GM19023 (cell line): ENCODE data around the gene NLGN1.

Experiments
- ATAC-seq: cut with Tn5 transposase; IDR thresholded peaks from one replicate; pipeline ENCODE4 v1.9.1; 2021; ENCODE audit warnings: mild to moderate bottlenecking, moderate library complexity; ENCODE audit not compliant: unreplicated experiment

NLGN1 gene

GRCh38 chr3:174132006-174132405 lies 734.5 kb downstream of the NLGN1 start:
- no peak for ATAC-seq

DNA sequence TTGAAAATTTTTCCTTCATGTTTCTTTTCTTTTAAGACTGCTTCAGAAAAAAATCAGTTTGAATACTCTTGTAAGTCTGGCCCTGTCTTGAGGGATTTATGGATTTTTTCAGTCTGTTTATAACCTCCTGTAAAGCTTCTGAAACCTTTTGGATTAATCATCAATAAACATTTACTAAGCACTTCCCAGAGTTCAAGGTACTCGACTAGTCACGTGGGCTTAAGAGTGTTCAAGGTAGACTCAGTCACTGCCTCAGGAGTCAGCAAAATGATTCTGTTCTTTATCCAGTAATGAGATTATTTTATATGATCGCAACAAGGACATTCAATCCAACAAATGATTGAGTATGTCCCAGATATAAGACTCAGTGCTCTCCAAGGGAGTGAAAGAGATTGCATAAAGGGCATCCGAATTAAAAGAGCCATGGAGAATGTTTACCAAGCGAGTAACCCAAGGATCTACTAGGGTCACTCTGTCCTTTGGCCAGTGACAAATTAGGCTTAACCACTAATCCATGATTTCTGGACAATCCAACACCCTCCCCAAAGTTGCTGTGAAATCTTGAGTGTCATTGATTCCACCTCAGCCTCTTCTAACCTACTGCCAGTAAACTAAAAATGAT lies 735.0 kb downstream of the NLGN1 start:
- no peak for ATAC-seq

DNA sequence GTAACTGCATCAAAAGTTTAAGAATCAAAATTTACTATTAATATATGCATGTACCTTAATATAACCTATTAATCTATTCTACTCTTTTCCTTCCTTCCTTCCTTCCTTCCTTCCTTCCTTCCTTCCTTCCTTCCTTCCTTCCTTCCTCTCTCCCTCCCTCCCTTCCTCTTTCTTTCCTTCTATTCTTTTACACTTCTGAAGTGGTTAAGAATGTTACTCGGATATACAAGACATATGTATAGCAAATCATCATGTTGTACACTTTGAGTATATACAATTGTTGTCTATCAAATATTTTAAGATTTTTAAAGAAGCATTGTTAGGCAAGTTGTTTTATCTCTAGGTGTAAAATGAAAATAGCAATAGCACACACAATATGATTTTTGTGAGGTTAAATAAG lies 748.5 kb downstream of the NLGN1 start:
- ATAC-seq, result no peak

DNA sequence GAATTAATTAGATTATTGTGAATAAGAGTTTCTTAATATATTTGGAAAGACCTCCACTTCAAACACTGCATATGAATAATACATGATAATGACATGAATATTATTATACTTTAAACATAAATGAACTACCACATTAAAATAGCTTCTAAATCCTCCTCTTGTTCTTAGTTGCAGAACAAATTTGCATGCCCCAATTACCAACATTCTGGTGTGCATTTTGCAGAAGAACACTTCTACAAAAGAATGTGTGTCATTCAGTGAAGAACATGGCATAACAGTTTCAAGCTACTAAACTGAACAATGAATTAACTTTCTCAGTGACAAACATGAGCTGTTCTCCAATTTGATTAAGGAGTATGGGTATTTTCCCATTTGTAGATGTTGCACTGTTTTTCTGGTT lies 750.3 kb downstream of the NLGN1 start:
- no peak for ATAC-seq

DNA sequence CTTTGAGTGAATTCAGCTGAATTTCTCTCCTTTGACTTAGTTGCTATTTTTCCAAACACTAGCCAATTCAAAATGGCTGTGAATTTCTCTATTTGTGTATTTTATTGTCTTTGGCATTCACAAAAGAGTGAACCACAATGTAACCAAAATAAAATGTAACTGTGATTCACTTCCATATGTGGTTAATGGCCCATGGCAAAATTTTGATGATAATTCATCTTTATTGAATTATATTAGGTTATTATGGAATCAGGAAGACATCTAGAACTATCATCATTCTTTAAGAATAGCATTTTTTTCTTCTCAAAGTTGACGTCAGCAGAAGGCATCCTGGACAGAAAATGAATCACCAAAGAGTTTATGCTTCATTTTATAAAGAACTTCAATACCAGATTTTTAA lies 756.3 kb downstream of the NLGN1 start:
- no peak for ATAC-seq

DNA sequence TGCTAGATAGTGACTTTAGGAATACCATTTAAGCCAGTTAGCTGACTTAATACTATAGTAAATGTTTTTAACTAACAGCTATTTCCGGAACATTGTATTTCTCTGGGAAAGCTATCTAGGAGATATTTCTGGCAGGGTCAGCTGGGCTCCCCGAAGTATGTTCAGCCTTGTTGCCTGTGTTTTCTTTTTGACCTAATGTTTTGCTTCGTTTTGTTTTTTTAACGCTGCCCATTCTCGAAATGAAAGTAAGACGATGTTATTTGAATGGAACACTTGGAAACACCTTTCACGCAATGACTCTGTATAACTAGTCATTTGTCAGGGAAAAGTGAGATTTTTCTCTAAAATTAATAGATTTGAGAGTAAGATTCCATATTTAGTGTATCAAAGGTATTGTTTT lies 758.7 kb downstream of the NLGN1 start:
- no peak for ATAC-seq

- ATAC-seq, result no peak
Measured at GRCh38 chr3:174158674-174159073, 761.1 kb downstream of the NLGN1 start.

DNA sequence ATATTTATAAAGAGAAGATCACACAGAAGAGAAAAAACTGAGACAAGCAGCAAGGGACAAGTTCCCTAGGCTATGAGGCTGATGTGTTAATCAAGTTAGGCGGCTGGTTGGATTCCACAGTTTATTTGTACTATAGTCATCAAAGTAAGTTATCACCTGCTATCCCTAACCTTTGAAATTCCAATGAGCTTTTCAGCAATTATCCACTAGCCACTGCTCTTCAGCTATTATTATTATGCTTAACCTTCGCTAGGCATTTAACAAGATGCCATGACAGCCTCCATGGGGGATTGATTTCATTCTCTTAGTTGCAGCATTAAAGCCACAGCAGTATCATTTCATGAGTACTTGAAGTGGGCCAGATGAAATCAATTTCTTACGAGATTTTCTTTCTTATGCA lies 762.1 kb downstream of the NLGN1 start:
- ATAC-seq, result no peak

DNA sequence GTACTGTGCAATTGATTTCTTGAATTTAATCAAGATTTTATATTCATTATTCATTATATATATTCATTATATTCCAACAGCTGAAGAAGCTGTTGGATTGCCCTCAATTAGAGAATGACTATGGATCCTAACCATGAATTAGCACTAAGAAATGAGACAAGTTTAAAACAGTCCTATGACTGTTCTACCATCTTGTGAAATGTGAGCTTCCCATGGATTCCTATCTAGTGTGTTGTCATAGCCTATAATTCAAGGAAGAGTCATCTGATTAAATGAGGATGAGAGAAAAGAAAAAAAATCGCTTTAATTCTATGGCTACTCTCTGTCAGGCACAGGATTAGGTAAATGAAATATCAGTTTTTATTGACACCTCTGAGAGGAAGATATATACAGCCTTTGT lies 765.0 kb downstream of the NLGN1 start:
- ATAC-seq, result no peak

DNA sequence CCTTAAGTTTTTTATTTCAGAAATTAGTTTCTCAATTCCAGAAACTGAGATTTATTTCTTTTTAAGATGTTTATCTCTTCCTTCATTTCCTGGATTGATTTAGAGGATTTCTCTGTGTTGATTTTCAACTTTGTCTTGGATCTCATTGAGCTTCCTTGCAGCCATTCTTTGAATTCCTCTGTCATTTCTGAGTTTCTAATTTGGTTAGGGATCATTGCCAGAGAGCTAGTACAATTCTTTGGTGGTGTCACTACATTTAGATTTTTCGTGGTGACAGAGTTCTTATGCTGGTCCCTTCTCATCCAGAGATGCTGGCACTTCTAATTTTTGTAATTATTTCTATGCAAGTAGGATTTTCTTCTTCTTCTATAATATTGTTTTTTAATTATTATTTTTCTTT lies 770.5 kb downstream of the NLGN1 start:
- no peak for ATAC-seq

- ATAC-seq, result no peak
Measured at GRCh38 chr3:174168538-174169254, 771.2 kb downstream of the NLGN1 start.

DNA sequence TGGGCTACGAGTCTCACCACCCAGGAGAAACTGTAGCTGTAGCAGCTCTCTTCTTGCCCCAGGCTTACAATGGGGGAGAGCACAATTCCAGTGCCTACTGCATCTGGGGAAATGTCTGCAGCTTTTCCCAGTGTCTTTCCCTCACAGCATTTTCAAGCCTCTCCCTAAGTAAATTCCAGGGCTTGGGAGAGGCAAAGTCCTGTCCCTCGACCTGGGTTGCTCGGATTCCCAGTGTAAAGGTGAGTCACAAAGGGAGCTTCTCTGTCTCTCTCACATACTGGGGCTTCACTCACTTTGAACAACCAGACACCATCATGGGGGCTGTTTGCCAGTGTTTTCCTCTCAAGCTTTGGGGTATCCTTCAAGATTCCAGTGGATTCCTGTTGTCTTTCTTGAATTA lies 772.2 kb downstream of the NLGN1 start:
- ATAC-seq, result no peak

GRCh38 chr3:174170248-174170647 lies 772.7 kb downstream of the NLGN1 start:
- no peak for ATAC-seq

DNA sequence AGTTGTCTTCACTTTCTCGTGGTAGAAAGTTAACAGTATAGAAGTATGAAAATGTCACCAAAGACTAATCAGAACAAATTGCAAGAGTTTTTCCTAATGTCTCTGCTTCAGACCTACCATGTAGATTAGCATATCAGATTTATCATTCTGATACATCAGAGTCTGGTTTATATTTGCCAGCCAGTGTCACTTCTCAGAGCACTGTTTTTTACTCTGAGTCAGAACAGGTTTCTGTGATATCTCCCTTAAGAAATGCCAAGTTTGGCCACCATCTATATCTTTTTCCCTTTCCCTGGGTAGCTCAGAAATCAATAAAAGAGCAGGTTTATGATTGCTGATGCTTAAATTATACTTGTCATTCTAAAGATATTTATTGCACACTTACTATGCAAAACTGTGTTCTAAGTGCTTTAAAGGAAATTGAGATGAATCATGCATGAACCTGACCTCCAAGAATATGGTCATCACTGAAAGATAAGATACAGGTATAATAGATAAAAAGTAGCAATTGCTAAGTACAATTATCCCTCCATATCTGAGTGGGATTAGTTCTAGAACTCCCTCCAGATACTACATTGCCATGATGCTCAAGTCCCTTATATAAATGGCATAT lies 788.9 kb downstream of the NLGN1 start:
- no peak for ATAC-seq

DNA sequence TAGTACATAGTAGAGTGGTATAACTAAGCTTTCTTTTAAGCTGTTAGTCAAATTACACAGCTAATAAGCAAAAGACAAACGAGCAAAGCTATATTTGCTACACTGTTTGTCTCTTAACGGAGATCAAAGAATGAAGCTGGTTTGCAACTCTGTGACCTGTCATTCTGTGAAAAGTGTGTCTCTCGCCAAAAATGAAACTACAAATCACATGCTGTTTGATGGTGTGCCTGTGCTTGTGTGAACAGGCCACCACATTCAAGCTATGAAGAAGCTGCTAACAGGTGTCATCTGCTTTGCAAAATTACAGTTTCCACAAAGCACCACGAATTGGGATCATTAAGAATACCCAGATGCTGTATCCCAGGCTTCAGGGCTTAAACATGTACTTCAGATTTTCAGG lies 793.8 kb downstream of the NLGN1 start:
- ATAC-seq, result peak; percentile 72

DNA sequence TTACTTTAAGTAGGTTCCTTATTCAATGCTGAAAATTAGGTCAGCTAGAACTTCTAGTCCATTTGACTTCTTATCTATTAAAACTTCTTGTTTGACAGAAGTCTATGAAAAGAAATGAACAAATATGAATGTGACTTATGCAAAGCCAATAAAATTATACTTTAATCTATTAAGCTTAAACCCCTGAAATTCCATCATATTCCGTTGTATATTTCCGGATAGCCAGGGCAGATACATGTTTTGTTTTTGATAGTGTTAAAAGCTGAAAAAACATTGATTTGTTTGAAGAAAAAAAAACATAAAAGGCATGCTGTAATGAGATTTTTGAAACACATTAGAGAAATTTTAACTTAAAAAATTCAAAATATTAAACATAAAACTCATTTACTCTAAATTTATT lies 794.4 kb downstream of the NLGN1 start:
- no peak for ATAC-seq

DNA sequence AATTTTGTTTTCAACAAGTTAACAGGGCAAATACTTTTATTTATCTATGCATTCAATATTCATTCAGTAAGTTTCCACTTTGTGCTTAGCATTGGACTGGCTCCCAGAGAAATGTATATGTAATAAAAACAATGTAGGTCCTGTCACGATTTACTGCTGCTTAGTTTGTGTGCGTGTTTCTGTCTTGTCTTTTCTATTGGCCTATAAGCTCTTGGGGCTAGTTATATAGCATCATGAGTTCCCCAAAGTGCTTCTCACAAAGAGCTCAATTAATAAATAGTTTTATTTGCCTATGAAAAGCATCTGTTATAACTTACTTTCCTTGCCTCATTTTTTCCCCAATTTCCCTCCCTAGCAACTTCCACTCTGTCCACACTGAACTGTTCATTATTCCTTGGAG lies 794.9 kb downstream of the NLGN1 start:
- no peak for ATAC-seq

DNA sequence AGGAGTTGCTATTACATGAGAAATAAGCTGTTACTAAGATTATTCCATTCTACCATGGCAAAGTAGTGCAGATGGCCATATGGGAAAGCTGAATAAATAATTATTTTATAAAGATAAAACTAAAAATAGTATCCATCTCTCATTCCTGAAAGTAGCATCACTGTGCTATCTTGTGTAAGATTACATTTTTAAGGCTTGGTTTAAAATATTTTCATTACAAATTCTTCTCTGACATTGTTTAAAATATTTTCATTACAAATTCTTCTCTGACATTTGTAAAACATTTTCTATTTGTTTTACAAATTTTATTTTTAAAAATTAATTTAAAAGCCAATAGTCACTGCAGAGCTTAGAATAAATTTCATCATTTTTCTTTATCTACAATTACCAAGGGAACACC lies 796.1 kb downstream of the NLGN1 start:
- no peak for ATAC-seq

GRCh38 chr3:174197416-174197815 lies 799.9 kb downstream of the NLGN1 start:
- ATAC-seq, result no peak

DNA sequence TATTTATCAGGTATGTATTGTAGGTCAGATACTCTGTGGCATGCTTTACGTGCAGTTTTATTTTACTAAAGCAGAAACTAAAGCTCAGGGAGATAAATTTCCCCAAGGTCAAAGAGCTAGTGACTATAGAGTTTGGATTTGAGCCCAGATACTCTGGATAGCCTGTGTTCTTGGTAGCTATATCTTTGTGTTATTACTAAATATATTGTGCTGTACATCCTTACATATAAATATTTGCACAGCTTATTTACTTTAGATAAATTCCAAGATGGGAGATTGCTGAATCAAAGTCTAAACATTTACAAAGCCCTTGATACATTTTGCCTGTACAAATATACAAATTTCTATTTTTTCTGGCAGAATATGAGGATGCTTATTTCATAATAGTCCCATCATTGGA lies 800.7 kb downstream of the NLGN1 start:
- ATAC-seq, result no peak

DNA sequence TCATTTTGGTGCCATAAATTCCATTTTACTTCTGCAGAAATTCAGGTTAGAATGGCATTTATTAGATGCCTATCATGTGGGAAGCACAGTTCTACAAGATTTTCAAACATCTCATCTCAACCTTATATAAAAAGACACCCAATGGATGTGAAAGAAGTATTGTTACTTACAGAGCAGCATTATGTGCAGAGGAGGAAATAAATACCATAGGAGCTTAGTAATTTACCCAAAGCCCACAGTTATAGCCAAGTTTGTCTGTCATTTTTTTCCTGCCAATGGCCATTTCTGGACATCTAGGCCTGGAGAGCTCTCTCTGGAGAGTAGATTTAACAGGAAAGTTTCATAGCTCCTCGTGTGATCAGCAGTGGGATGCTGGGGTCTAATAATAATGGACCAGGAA lies 802.2 kb downstream of the NLGN1 start:
- no peak for ATAC-seq

DNA sequence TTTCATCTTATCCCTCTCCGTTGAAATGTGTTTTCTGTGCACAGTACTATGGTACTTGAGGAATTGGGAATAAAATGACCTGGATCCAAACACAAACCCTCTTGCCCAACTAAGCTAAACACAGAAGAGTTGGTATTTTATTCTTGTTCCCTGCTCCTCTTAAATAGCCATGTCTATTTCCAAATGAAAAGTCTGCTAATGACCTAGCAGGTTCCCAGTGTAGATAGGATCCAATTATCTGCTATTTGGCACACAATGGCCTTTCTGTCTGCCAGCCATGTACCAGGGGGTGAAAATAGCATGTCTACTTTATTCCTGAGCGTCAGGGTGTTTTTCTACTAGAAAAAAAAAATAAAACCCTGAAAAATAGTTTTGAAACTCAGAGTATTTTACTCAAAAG lies 804.6 kb downstream of the NLGN1 start:
- no peak for ATAC-seq

DNA sequence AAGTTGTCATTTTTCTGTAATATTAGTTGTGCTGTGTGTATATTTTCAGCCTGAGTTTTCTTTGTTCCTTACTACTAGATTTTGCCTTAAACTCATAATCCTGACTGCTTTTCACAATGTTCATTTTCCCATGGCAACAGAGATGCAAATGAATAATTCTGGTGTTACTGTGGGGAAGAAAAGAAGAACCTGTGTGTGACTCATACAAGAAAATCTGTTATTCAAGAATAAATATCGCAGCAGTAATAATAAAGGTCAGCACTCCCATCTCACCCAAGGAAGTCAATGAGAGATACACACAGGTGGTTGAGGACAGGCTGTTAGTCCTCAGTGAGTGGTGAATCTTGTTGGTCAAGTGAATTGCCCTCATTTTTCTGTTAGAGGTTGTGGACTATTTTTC lies 805.0 kb downstream of the NLGN1 start:
- no peak for ATAC-seq
